ENCODE measurements around the gene BOD1L1.

The BOD1L1 gene

GRCh38 chr4:13526658-13527057 is 100.9 kb downstream of the BOD1L1 start:
- TF ChIP-seq, protein P1, sequence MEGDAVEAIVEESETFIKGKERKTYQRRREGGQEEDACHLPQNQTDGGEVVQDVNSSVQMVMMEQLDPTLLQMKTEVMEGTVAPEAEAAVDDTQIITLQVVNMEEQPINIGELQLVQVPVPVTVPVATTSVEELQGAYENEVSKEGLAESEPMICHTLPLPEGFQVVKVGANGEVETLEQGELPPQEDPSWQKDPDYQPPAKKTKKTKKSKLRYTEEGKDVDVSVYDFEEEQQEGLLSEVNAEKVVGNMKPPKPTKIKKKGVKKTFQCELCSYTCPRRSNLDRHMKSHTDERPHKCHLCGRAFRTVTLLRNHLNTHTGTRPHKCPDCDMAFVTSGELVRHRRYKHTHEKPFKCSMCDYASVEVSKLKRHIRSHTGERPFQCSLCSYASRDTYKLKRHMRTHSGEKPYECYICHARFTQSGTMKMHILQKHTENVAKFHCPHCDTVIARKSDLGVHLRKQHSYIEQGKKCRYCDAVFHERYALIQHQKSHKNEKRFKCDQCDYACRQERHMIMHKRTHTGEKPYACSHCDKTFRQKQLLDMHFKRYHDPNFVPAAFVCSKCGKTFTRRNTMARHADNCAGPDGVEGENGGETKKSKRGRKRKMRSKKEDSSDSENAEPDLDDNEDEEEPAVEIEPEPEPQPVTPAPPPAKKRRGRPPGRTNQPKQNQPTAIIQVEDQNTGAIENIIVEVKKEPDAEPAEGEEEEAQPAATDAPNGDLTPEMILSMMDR (conservative IDR thresholded peaks at IDR 0.05): no peak
- no peak overlapping the region for H3K27ac ChIP-seq

DNA sequence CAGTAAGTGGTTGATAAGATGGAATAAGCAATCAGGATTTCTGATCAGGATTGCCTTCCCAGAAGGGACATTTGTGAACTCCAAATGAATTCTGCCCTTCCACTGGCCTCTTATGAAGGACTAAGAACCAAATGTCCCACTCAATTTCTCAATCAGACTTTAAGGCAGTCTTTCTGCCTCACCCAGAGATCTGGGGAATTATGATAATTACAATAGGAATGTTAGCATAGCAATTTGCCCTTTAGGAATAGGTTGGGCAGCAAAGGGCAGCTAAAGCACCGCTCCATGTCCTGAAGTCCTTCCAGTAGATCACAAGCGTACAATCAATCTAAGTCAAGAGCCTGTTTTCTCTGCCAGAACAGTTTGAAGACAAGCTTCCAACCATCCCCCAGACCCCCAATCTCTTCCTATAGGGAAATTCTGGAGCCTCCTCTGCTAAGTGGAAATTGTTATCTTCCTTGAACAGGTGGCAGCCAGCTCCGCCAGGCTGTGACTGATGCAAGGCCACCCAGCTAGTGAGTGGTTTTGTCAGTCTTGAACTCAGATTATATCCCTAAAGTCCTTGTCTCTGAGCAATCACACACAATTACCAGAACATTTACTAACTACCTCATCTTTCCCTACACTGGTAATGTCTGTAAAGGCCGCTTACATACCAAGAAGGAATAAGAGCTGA is 101.8 kb downstream of the BOD1L1 start:
- H3K27ac ChIP-seq: no peak overlapping the region

GRCh38 chr4:13524504-13525243 is 102.9 kb downstream of the BOD1L1 start:
- TF ChIP-seq, protein P1 (conservative IDR thresholded peaks at IDR 0.05): no peak
- no peak overlapping the region for H3K27ac ChIP-seq

More for the DNA sequence above, 101.8 kb downstream of the BOD1L1 start:
- TF ChIP-seq, protein P1 (conservative IDR thresholded peaks at IDR 0.05): no peak

DNA sequence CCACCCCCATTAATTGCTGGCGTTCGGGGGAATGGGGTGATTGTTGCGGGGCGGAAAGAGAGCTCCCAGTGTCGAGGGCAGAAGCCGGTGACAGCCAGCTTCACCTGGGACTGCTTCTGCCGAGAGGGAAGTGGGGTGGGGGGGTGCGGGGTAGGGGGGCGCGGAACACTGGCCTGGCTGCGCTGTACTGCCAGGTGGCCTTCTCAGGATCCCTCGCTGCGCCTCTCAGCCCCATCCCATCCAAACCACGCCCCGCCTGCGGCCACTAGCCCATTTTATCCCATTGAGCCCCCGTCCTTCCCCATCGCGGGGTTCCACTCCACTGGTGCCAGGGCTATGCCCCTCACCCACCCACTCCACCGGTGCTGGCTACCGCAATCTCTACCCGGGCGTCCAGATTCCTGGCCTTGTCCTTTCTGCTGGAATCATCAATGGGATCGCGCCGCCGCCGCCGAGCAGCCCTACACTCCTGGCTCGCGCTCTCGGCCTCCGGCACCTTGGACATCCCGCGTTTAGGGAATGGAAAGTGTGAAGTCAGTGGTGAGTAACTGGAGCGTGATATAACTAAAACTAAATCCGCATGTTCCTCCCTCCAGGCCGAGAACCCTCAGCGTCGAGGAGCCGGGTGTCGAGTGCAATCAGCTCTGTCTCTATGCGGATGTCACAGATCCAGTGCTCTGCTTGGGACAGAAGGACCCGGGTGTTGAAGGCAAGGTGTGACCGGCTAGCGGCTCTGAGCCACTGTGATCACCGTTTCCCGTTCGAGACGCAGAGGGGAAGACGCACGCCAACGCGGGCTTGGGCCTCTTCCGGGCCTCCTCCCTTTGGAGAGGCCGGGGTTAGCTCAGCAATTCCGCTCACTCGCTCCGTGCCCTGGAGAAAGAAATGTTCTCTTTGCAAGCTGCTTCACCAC is 103.7 kb downstream of the BOD1L1 start:
- no peak overlapping the region for H3K27ac ChIP-seq
- TF ChIP-seq, protein P1 (conservative IDR thresholded peaks at IDR 0.05): no peak

GRCh38 chr4:13523105-13523477 is 104.4 kb downstream of the BOD1L1 start:
- H3K27ac ChIP-seq: no peak overlapping the region
- TF ChIP-seq, protein P1 (conservative IDR thresholded peaks at IDR 0.05): no peak

GRCh38 chr4:13522282-13523104 is 105.0 kb downstream of the BOD1L1 start:
- TF ChIP-seq, protein P1 (conservative IDR thresholded peaks at IDR 0.05): no peak
- H3K27ac ChIP-seq: no peak overlapping the region

Data from VCaP (cell line).